GM19351 (cell line): ENCODE measurements around the gene NCF4.

Experiments used
- ATAC-seq: cut with Tn5 transposase; IDR thresholded peaks from one replicate; pipeline ENCODE4 v1.9.1; 2021; ENCODE audit warnings: mild to moderate bottlenecking, moderate library complexity; ENCODE audit not compliant: unreplicated experiment

NCF4 gene

GRCh38 chr22:36863979-36864378 is 3.2 kb downstream of the NCF4 start:
- ATAC-seq, result no peak

- ATAC-seq, result no peak
Observed at GRCh38 chr22:36864454-36865215, 3.8 kb downstream of the NCF4 start.

DNA sequence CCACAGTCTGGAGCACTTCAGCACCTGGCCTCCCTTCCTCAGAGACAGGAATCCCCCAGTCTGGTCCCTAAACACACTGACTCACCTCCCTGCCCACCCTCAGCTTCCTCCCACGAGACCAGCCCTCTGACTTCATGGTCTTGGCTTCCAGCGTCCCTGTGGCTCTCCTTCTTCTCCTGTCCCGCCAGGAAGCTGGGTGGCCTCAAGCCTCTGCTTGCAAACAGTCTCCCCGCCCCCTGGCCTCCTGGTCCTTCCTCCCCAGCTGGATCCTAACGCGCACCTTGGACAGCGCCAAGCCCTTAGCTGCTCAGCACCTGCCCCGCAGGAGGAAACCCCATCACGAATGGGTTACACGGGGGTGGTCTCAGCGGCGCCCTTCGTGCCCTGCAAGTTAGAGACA is 4.5 kb downstream of the NCF4 start:
- ATAC-seq, result no peak

DNA sequence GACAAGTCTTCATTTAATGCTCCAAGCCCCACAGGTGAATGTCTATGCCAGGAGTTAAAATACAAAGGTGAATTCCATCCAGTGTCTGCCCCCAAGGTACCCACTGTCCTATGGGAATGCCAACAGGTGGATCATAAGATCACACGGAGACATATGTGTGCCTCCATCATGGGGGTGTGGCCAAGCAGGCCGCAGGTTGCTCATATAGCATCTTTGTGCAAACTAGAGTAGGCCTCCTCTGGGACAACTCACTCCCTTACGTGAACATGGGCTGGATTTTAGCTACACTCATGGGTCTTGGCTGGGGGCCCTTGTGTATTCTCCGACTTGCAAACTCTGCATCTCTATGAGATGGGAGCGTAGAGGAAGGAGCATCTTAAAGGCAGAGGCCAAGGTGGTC is 6.9 kb downstream of the NCF4 start:
- ATAC-seq, result no peak

GRCh38 chr22:36868546-36869181 is 7.9 kb downstream of the NCF4 start:
- ATAC-seq, result no peak

DNA sequence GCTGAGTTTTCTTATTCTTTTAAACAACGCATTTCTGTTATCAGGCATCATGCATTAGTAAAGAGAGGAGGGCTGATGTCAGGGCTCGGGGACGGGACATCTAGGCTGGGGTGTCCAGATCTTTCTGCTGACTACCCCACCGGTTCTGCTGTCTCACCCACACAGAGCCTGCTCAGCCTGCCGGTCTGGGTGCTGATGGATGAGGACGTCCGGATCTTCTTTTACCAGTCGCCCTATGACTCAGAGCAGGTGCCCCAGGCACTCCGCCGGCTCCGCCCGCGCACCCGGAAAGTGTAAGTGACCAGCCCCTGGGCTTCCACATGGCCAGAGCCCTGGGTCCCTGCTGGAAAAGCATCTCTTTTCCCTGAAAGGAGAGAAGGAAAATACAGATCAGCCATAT is 9.4 kb downstream of the NCF4 start:
- ATAC-seq, result no peak

GRCh38 chr22:36871669-36872081 is 10.9 kb downstream of the NCF4 start:
- ATAC-seq, result no peak

- no peak for ATAC-seq
Observed at GRCh38 chr22:36872084-36872483, 11.3 kb downstream of the NCF4 start.

GRCh38 chr22:36872866-36873498 is 12.2 kb downstream of the NCF4 start:
- no peak for ATAC-seq

DNA sequence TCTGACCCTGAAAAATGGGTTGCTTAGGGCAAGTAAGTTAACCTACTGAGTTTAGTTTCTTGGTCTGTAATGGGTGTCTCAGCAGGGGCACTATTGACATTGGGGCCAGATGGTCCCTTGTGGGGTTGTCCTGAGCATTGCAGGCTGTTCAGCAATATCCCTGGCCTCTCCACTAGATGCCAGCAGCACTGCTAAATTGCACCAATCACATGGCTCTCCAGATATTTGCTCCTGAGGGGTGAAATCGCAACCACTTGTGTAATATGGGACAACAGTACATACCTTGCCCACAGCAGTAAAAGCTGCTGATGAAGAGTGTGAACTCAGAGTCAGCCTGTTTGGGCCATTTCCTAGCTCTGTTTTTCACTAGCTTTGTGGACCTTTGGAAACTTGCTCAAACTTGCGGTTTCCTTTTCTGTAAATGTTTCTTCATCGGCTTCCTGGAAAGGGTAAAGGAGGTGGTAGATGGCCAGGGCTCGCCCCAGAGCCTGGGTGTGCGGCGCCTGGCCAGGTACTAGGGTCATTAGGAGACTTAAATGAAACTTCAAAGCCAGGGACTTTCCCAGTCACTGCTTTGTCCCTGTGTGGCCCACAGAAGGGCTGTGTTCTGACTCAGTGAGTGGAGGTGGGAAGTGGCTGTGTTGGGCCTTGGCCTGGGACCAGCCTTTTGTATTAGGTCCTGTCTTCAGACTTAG is 13.0 kb downstream of the NCF4 start:
- ATAC-seq, result peak; percentile 72

DNA sequence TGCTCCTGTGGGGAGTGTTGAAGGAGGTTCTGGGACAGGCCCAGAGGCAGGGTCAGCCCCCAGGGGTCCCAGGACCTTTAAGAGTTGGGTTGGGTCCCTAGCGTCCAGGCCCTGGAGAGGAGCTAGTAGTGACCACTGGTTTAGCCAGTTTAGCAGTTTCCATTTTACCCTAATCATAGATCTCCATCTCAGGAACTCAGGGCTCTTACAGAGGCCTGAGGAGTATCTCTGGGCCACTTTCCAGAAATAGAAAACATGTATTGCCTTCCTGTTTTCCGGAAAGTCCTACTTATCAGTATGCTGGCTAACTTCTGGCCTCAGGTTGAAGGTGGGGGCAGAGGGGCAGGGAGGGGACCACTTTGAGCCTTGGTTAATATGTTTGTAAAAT is 13.5 kb downstream of the NCF4 start:
- no peak for ATAC-seq

GRCh38 chr22:36874736-36875135 is 13.9 kb downstream of the NCF4 start:
- ATAC-seq, result no peak

GRCh38 chr22:36875741-36876140 is 14.9 kb downstream of the NCF4 start:
- ATAC-seq, result no peak

DNA sequence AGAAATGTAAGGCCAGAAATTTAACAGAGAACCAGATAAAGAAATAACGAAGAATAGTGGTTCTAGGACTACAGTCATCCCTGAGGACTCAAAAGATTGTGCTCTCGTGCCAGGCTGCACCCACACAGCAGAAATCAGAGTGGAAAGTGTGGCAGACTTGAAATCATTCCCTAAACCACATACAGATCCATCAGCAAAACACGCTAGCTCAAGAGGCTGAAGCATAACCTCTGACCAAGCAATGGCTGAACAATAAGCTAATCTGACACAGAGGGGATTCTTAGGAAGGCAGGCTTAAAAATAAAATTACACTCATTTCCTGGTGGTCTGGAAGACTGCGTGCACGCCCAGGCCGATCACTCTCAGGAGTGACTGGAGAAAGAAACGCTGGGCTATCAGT is 19.0 kb downstream of the NCF4 start:
- no peak for ATAC-seq

- ATAC-seq, result no peak
Observed at GRCh38 chr22:36881504-36882245, 20.9 kb downstream of the NCF4 start.

DNA sequence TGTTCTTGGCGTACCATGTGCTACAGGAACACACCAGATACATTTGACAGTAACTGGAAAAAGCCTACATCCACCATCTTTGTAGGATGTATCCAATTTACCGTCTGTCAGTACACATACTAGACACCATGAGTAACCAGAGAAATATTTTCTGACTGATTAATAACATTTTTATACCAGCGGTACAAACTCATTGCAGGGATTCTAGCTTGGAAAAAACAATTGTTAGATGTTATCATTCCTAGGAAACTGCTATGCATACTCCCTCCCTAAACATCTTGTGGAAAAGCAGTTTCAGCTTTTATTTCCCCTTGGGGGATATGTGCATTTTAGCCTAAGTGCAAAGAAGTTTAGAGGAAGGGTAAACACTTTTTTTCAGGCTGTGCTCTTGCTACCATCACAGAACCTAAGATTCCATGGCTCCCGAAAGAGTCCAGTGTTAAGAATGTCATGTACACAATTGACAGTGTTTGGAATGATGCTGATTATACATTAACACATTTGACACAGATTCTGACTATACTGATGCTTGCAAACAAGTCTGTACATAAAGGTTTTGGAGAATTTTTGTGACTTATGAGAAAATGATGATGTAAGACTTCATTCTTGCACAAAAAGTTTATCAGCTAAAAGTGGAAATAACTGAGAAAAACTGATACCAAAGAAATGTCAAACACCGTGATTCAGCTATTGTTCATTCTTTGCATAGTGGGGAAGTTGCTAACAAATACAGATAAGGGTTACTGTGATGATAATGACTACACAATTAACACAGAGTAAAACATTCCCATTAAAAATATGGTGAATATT is 23.7 kb downstream of the NCF4 start:
- ATAC-seq, result no peak

- no peak for ATAC-seq
Observed at GRCh38 chr22:36885474-36885873, 24.7 kb downstream of the NCF4 start.

- no peak for ATAC-seq
Observed at GRCh38 chr22:36886016-36886415, 25.2 kb downstream of the NCF4 start.

DNA sequence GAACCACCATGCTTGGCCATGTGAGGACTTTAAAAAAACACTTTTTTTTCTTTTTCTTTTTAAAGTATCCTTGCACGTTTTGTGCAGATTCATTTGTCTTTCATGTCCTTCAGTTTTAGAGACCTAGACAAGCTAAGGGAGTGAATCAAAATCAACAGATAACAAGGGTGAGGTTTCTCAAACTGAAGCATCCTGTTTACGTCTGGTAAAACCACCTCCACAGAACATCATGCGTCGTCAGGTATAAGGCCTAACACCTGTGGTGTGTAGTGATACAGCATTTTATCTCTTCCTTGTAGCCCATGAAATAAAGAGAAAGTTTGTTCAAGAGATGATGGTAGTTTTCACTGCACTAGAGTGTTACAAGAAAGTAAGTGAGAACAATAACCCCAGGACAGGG is 26.4 kb downstream of the NCF4 start:
- no peak for ATAC-seq

DNA sequence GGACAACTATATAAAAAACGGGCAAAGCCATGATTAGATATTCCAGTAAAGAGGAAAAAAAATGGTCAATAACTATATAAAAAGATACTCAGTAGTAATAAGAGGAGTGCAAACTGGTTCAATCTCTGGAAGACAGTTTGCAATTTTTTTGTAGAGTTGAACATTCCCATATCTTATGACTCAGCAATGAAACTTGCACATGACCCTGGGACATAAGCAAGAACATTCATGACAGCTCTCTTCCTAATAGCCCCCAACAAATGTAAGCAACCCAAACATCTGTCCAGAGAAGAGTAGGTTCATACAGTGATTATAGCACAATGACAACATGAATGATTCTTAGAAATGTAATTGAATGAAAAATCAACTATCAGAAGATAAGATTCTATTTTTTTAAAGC is 30.8 kb downstream of the NCF4 start:
- no peak for ATAC-seq
